ENCODE results near the gene IFIT1.

Gene IFIT1

GRCh38 chr10:89357096-89357495, 35.3 kb upstream of the IFIT1 start:
- TF ChIP-seq CTCF (IDR thresholded peaks at IDR 0.05; ENCODE audit: low read depth, low read length) = no peak
- no peak overlapping the region for H3K4me3 ChIP-seq (ENCODE audit: low read depth, low read length)

DNA sequence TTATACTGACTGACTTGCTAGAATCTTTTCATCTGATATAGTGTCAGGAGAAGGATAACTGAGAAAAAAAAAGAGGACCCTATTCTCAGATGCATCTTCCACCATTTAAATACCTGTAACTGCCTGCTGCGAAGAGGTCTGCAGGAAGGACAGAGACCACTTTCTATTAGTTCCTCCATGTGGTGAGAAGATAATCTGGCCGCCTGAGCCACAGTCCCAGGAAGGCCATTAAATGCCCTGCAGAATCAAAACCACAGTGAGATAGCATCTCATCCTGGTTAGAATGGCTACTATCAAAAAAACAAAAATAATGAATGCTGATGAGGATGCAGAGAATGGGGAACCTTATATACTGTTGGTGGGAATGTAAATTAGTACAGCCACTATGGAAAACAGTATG, 34.4 kb upstream of the IFIT1 start:
- no peak overlapping the region for H3K4me3 ChIP-seq (ENCODE audit: low read depth, low read length)
- no peak for TF ChIP-seq CTCF (IDR thresholded peaks at IDR 0.05; ENCODE audit: low read depth, low read length)

GRCh38 chr10:89360157-89360556, 32.3 kb upstream of the IFIT1 start:
- H3K4me3 ChIP-seq (ENCODE audit: low read depth, low read length) = no peak overlapping the region
- no peak for TF ChIP-seq CTCF (IDR thresholded peaks at IDR 0.05; ENCODE audit: low read depth, low read length)

DNA sequence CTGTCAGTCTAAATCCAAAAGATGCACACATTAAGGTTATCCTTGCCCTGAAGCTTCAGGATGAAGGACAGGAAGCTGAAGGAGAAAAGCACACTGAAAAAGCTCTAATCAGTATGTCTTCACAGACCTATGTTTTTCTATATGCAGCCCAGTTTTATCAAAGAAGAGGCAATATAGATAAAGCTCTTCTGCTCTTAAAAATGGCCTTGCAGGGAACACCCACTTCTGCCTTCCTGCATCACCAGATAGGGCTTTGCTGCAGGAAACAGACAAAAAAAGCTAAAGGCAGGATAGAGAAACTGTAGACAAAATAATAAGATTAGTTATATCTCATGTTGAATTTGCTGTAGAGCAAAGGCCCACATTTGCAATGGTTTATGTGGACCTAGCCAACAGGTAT, 29.5 kb upstream of the IFIT1 start:
- no peak for TF ChIP-seq CTCF (IDR thresholded peaks at IDR 0.05; ENCODE audit: low read depth, low read length)

DNA sequence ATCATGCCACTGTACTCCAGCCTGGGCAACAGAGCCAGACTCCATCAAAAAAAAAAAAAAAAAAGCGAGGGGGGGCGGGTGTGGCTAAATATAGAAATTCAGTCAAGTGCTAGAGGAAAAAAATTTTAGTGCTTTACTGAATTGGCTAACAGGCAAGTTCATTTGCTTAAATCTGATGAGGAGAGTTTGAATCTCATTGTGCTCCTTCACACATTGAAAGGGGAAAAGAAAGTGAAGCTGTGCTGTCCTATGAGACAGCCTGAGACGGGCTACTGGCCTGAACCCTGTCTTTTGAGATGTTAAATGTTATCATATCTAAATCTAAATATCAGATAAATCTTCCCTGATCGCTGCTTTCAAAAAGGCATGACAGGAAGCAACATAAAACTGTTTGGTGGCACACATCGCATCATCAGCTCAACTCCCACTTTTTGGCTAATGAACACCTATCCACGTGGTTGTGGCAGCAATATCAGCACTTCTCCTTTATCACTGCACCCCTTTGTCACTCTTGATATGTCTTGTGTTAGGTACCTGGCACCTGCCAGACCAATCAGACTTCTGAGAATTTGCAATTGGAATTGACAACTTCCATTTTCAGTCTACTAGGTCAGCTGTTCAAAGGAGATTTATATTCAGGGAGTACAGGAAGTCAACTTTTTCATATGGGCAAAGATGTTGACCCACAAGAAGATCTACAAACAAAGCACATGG, 28.5 kb upstream of the IFIT1 start:
- H3K4me3 ChIP-seq (ENCODE audit: low read depth, low read length) = no peak overlapping the region

More for the DNA sequence above, 29.5 kb upstream of the IFIT1 start:
- no peak overlapping the region for H3K4me3 ChIP-seq (ENCODE audit: low read depth, low read length)

DNA sequence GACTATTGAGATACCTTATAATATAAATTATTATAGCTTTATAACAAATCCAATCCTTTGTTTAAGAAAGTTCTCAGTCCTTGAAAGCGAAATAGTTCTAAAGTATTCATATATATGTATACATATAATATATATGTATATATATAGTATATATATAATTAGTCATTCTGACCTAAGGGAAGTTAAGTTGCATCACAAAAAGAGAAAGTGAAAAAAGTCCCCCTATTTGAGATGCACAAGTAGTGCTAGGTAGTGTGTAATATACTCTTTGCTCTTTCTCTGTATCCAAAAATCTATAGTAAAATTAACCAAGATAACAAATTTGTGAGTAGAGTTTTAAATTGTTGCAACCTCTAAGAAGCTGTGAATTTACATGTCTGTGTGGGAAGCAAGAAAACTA, 27.9 kb upstream of the IFIT1 start:
- H3K4me3 ChIP-seq (ENCODE audit: low read depth, low read length) = no peak overlapping the region
- no peak for TF ChIP-seq CTCF (IDR thresholded peaks at IDR 0.05; ENCODE audit: low read depth, low read length)

More for the DNA sequence above, 28.5 kb upstream of the IFIT1 start:
- TF ChIP-seq CTCF (IDR thresholded peaks at IDR 0.05; ENCODE audit: low read depth, low read length) = no peak

- H3K4me3 ChIP-seq (ENCODE audit: low read depth, low read length) = no peak overlapping the region
- TF ChIP-seq CTCF (IDR thresholded peaks at IDR 0.05; ENCODE audit: low read depth, low read length) = no peak
Observed at GRCh38 chr10:89367529-89367928, 24.9 kb upstream of the IFIT1 start.

All from WI38 (cell line).